IPS-20b (cell line): ENCODE measurements around the gene MYG1.
"Not testable (repeated sequence)": the region's sequence is repeated elsewhere in the genome, so short reads cannot be mapped to it uniquely, and the experiment has no call there.

Experiments
- H3K27ac ChIP-seq: one replicate; pipeline ENCODE4 v1.5.1; 2013; ENCODE audit warnings: low read length
- H3K27me3 ChIP-seq: 2 replicates; pipeline ENCODE4 v1.6.1; 2013; ENCODE audit warnings: mild to moderate bottlenecking, low read length, inconsistent platforms; ENCODE audit not compliant: insufficient read depth
- H3K36me3 ChIP-seq: 2 replicates; pipeline ENCODE4 v1.6.1; 2013; ENCODE audit warnings: low read depth, mild to moderate bottlenecking, inconsistent platforms, low read length, moderate library complexity; ENCODE audit not compliant: insufficient read depth
- H3K4me1 ChIP-seq: 2 replicates; pipeline ENCODE4 v1.6.1; 2013; ENCODE audit warnings: mild to moderate bottlenecking, control low read depth, inconsistent platforms, low read length, moderate library complexity; ENCODE audit not compliant: insufficient read depth
- H3K4me3 ChIP-seq: 2 replicates; pipeline ENCODE4 v1.5.1; 2013; ENCODE audit warnings: mild to moderate bottlenecking, low read length, inconsistent platforms
- H3K9ac ChIP-seq: 2 replicates; pipeline ENCODE4 v1.6.1; 2013; ENCODE audit warnings: low read depth, mild to moderate bottlenecking, inconsistent platforms, low read length, moderate library complexity
- H3K9me3 ChIP-seq: 2 replicates; pipeline ENCODE4 v1.6.1; 2013; ENCODE audit warnings: mild to moderate bottlenecking, low read depth, low read length, inconsistent platforms; ENCODE audit not compliant: insufficient read depth

Gene MYG1

GRCh38 chr12:53289891-53290290 is 9.6 kb upstream of the MYG1 start:
- no peak overlapping the region for H3K27ac ChIP-seq
- no peak overlapping the region for H3K4me3 ChIP-seq
- no peaks in the 10 kb centered on the region for H3K9me3 ChIP-seq
- H3K9ac ChIP-seq: no peak overlapping the region
- peaks cover 80% of the 10 kb centered on the region for H3K36me3 ChIP-seq
- no peaks in the 10 kb centered on the region; the same call in 1 of the 2 replicates for H3K4me1 ChIP-seq
- no peaks in the 10 kb centered on the region for H3K27me3 ChIP-seq

GRCh38 chr12:53290661-53291060 is 8.8 kb upstream of the MYG1 start:
- H3K27me3 ChIP-seq: no peaks in the 10 kb centered on the region
- H3K9me3 ChIP-seq: no peaks in the 10 kb centered on the region
- no peaks in the 10 kb centered on the region; the same call in 1 of the 2 replicates for H3K4me1 ChIP-seq
- H3K27ac ChIP-seq: no peak overlapping the region
- H3K9ac ChIP-seq: no peak overlapping the region
- peaks cover 75% of the 10 kb centered on the region for H3K36me3 ChIP-seq
- no peak overlapping the region for H3K4me3 ChIP-seq

GRCh38 chr12:53292426-53292825 is 7.1 kb upstream of the MYG1 start:
- H3K4me3 ChIP-seq: no peak overlapping the region
- H3K9me3 ChIP-seq: no peaks in the 10 kb centered on the region
- H3K9ac ChIP-seq: no peak overlapping the region
- H3K36me3 ChIP-seq: peaks cover 72% of the 10 kb centered on the region
- no peaks in the 10 kb centered on the region for H3K27me3 ChIP-seq
- no peaks in the 10 kb centered on the region; the same call in 1 of the 2 replicates for H3K4me1 ChIP-seq
- no peak overlapping the region for H3K27ac ChIP-seq

GRCh38 chr12:53295070-53295890 is 4.2 kb upstream of the MYG1 start, which contains the start of gene PFDN5:
PFDN5 (plus strand) TSS chr12:53295542; CDS start chr12:53295568, 26 bp downstream.
- peak within 1 kb of the TSS; percentile 93 for H3K4me3 ChIP-seq
- no peaks in the 10 kb centered on the region for H3K9me3 ChIP-seq
- H3K36me3 ChIP-seq: peaks cover 62% of the 10 kb centered on the region
- no peaks in the 10 kb centered on the region; the same call in 1 of the 2 replicates for H3K4me1 ChIP-seq
- no peaks in the 10 kb centered on the region for H3K27me3 ChIP-seq
- peak within 1 kb of the TSS; percentile 89 for H3K9ac ChIP-seq
- peak within 1 kb of the TSS; percentile 20 for H3K27ac ChIP-seq

- Histone ChIP-seq H3K27ac (peak overlapping the region; percentile 20), H3K9me3 (no peaks in the 10 kb centered on the region), H3K4me1 (no peaks in the 10 kb centered on the region; the same call in 1 of the 2 replicates), H3K4me3 (peak overlapping the region; percentile 93), H3K9ac (peak overlapping the region; percentile 89), H3K36me3 (peaks cover 56% of the 10 kb centered on the region), H3K27me3 (no peaks in the 10 kb centered on the region)
These were observed 3.6 kb upstream of the MYG1 start for GRCh38 chr12:53295891-53296219.

GRCh38 chr12:53297106-53297505 is 2.4 kb upstream of the MYG1 start:
- not testable (repeated sequence) for H3K27ac ChIP-seq, H3K9ac ChIP-seq, H3K4me1 ChIP-seq

GRCh38 chr12:53298164-53298563 is 1.3 kb upstream of the MYG1 start:
- Histone ChIP-seq H3K9ac (no peak overlapping the region), H3K9me3 (no peaks in the 10 kb centered on the region), H3K27me3 (no peaks in the 10 kb centered on the region), H3K27ac (no peak overlapping the region), H3K36me3 (peaks cover 56% of the 10 kb centered on the region), H3K4me3 (no peak overlapping the region), H3K4me1 (no peaks in the 10 kb centered on the region; the same call in 1 of the 2 replicates)

More at GRCh38 chr12:53297106-53297505, 2.4 kb upstream of the MYG1 start:
- H3K9me3 ChIP-seq, H3K27me3 ChIP-seq, H3K4me3 ChIP-seq: not testable (repeated sequence)
- peaks cover 56% of the 10 kb centered on the region for H3K36me3 ChIP-seq

- Histone ChIP-seq H3K9me3 (no peaks in the 10 kb centered on the region), H3K4me3 (peak overlapping the region; percentile 95; the same call in 1 of the 2 replicates), H3K27me3 (no peaks in the 10 kb centered on the region), H3K36me3 (peaks cover 55% of the 10 kb centered on the region), H3K4me1 (no peaks in the 10 kb centered on the region; the same call in 1 of the 2 replicates), H3K27ac (no peak overlapping the region), H3K9ac (peak overlapping the region; percentile 95; the same call in 1 of the 2 replicates)
These were observed 418 bp upstream of the MYG1 start for GRCh38 chr12:53299101-53299453.

GRCh38 chr12:53300187-53300586 is 692 bp downstream of the MYG1 start:
- H3K4me3 ChIP-seq: peak overlapping the region; percentile 95
- no peaks in the 10 kb centered on the region for H3K4me1 ChIP-seq
- no peaks in the 10 kb centered on the region for H3K9me3 ChIP-seq
- peaks cover 54% of the 10 kb centered on the region for H3K36me3 ChIP-seq
- H3K27me3 ChIP-seq: no peaks in the 10 kb centered on the region
- no peak overlapping the region for H3K27ac ChIP-seq
- peak overlapping the region; percentile 95 for H3K9ac ChIP-seq

GRCh38 chr12:53302903-53303302 is 3.4 kb downstream of the MYG1 start:
- Histone ChIP-seq H3K27me3 (no peaks in the 10 kb centered on the region), H3K36me3 (peaks cover 68% of the 10 kb centered on the region), H3K4me1 (no peaks in the 10 kb centered on the region), H3K27ac (no peak overlapping the region), H3K9me3 (no peaks in the 10 kb centered on the region), H3K9ac (no peak overlapping the region), H3K4me3 (no peak overlapping the region)

- H3K9ac ChIP-seq: no peak overlapping the region
- no peak overlapping the region for H3K27ac ChIP-seq
- H3K4me1 ChIP-seq: no peaks in the 10 kb centered on the region
- no peak overlapping the region for H3K4me3 ChIP-seq
- no peaks in the 10 kb centered on the region for H3K27me3 ChIP-seq
- H3K36me3 ChIP-seq: peaks cover 75% of the 10 kb centered on the region
- no peaks in the 10 kb centered on the region for H3K9me3 ChIP-seq
These were observed 7.3 kb downstream of the MYG1 start for GRCh38 chr12:53306826-53307225.

GRCh38 chr12:53308276-53308675 is 8.8 kb downstream of the MYG1 start:
- H3K27me3 ChIP-seq: no peaks in the 10 kb centered on the region
- H3K9ac ChIP-seq: no peak overlapping the region
- no peaks in the 10 kb centered on the region for H3K4me1 ChIP-seq
- no peaks in the 10 kb centered on the region for H3K9me3 ChIP-seq
- no peak overlapping the region for H3K27ac ChIP-seq
- H3K36me3 ChIP-seq: peaks cover 60% of the 10 kb centered on the region
- no peak overlapping the region for H3K4me3 ChIP-seq
